ENCODE results near the gene SAMM50. TPM values are rescaled to one million over a fixed set of nuclear protein-coding genes. Genes with fewer than 3 reads are reported as not detected.

The SAMM50 gene
- total and polyA plus RNA-seq, 10 of the 15 experiments (the other 5 are each of a cell fraction or from before 2014, with no cell fraction given) = 38.2 to 126 (median 62.4) TPM

GRCh38 chr22:43968614-43969013, 13.4 kb downstream of the SAMM50 start:
- in situ Hi-C loops (cut with MboI) (no loop called here), intact Hi-C loops (cut with micrococcal nuclease; ENCODE audit: unreplicated experiment) (no loop called here)
- Histone ChIP-seq H3K27ac (ENCODE audit: control insufficient read depth, insufficient read depth) (no peak overlapping the region), H2AFZ (ENCODE audit: control insufficient read depth, low read depth, low read length) (no peak overlapping the region), H3K4me1 (ENCODE audit: control insufficient read depth, insufficient read depth, low read length) (no peaks in the 10 kb centered on the region), H3K27me3 (replicated peaks in 1 of 2; ENCODE audit: control insufficient read depth in 2 of 2, insufficient read depth in 2 of 2, low read length in 1 of 2) (no peaks in the 10 kb centered on the region), H4K20me1 (ENCODE audit: control insufficient read depth, insufficient read depth) (no peaks in the 10 kb centered on the region; the same call in 1 of the 2 replicates), H3K9me3 (replicated peaks; ENCODE audit: control insufficient read depth, insufficient read depth, low read length) (no peaks in the 10 kb centered on the region), H3K9ac (ENCODE audit: control insufficient read depth, insufficient read depth, low read length) (no peak overlapping the region), H3K79me2 (ENCODE audit: control insufficient read depth, insufficient read depth, low read length) (no peaks in the 10 kb centered on the region), H3K4me2 (ENCODE audit: control insufficient read depth, insufficient read depth) (no peak overlapping the region), H3K36me3 (ENCODE audit: control insufficient read depth in 2 of 2, insufficient read depth in 2 of 2, low read length in 1 of 2) (peaks cover 24 to 31% of the 10 kb centered on the region in 2 experiments; a peak in 3 of 4 replicates), H3K4me3 (no peak overlapping the region)
- ChIA-PET SMC1A (ENCODE audit: uncharacterized antibody, unreplicated experiment) (no interaction called here), POLR2A (no interaction called here), CTCF (interaction anchor here (0.6 to 0.7 kb wide), 2 partner anchors 9 to 19 kb away, joined by 3 read pairs; no protein-coding TSS in a partner anchor), RAD21 (ENCODE audit: unreplicated experiment) (no interaction called here)
- BruUV-seq (replicated peaks) = no TSS peak
- 97% methylated on average over 7 of the region's 7 CpGs for WGBS (ENCODE audit: insufficient coverage, insufficient replicate concordance, low lambda C conversion rate, missing lambda C conversion rate)
- no peak for TF ChIP-seq RUNX3 (IDR thresholded peaks at IDR 0.05; ENCODE audit: low read length)
- TF ChIP-seq IKZF2 (IDR thresholded peaks at IDR 0.05) = no peak
- TF ChIP-seq ZNF592 (IDR thresholded peaks at IDR 0.05) = no peak
- no peak for TF ChIP-seq RCOR1 (conservative IDR thresholded peaks at IDR 0.05; ENCODE audit: low read depth, low read length)
- no peak for TF ChIP-seq SMARCA5 (IDR thresholded peaks at IDR 0.05)
- TF ChIP-seq USF2 (IDR thresholded peaks at IDR 0.05; ENCODE audit: borderline replicate concordance, low read depth, low read length) = no peak
- no peak for TF ChIP-seq ZSCAN29 (IDR thresholded peaks at IDR 0.05)
- no peak for TF ChIP-seq KDM1A (IDR thresholded peaks at IDR 0.05; ENCODE audit: borderline replicate concordance)
- TF ChIP-seq NFYB (IDR thresholded peaks at IDR 0.05; ENCODE audit: insufficient read depth, low read depth, low read length) = no peak
- TF ChIP-seq NBN (IDR thresholded peaks at IDR 0.05) = no peak
- no peak for ATAC-seq
- no peak for FAIRE-seq
- no peak for DNase-seq (ENCODE audit: low read depth, low spot score)

Data from GM12878 (cell line).